ENCODE data around the gene IGF2BP3. TPM values are rescaled to one million over a fixed set of nuclear protein-coding genes. Genes with fewer than 3 reads are reported as not detected.

The IGF2BP3 gene
- polyA plus RNA-seq, 1 donor (not counting 4 experiments of a cell fraction or from before 2014, with no cell fraction given), result 22.3 TPM

- Histone ChIP-seq H3K9me3 (ENCODE audit: control insufficient read depth, low read depth, low read length) (no peaks in the 10 kb centered on the region), H3K27ac (ENCODE audit: control insufficient read depth, insufficient read depth, low read length) (no peak overlapping the region), H2AFZ (ENCODE audit: control insufficient read depth, low read length) (no peak overlapping the region), H3K36me3 (ENCODE audit: control insufficient read depth in 2 of 2, extremely low read depth in 1 of 2, insufficient read depth in 2 of 2, low read length in 2 of 2) (no peaks in the 10 kb centered on the region), H3K4me2 (ENCODE audit: control insufficient read depth, extremely low read depth, insufficient read depth, low read depth, low read length) (no peak overlapping the region), H3K9me1 (ENCODE audit: control insufficient read depth, extremely low read depth, insufficient read depth, low read length) (no peaks in the 10 kb centered on the region), H3K4me1 (ENCODE audit: control insufficient read depth, extremely low read depth, insufficient read depth, low read length) (peaks cover 4% of the 10 kb centered on the region), H3K4me3 (ENCODE audit: control insufficient read depth in 2 of 3, extremely low read depth in 1 of 3, insufficient read depth in 2 of 3, low read depth in 1 of 3, low read length in 3 of 3) (no peak overlapping the region), H3K79me2 (ENCODE audit: control insufficient read depth, insufficient read depth, low read length) (no peaks in the 10 kb centered on the region), H3K27me3 (ENCODE audit: control insufficient read depth, extremely low read depth, insufficient read depth, low read length) (peaks cover 17% of the 10 kb centered on the region), H4K20me1 (ENCODE audit: control insufficient read depth, extremely low read depth, insufficient read depth, low read length) (no peaks in the 10 kb centered on the region), H3K9ac (ENCODE audit: control insufficient read depth, extremely low read depth, insufficient read depth, low read length) (no peak overlapping the region)
- DNase-seq (ENCODE audit: low read depth, low spot score) (no peak), FAIRE-seq (no peak)
- TF ChIP-seq EZH2 (IDR thresholded peaks at IDR 0.05; ENCODE audit: low read length) (no peak), CTCF (optimal IDR thresholded peaks at IDR 0.05 in 1 of 3, IDR thresholded peaks at IDR 0.05 in 1 of 3, conservative IDR thresholded peaks at IDR 0.05 in 1 of 3; ENCODE audit: extremely low read depth in 1 of 3, insufficient read depth in 2 of 3, low read length in 3 of 3) (no peak)
- dilution Hi-C loops (cut with MboI; ENCODE audit: extremely low pct_ligation_motif_present, low sequenced_read_pairs), result no loop called here
Observed at GRCh38 chr7:23482686-23483085, 12.4 kb upstream of the IGF2BP3 start.

GRCh38 chr7:23477962-23478866 lies 7.9 kb upstream of the IGF2BP3 start:
- TF ChIP-seq EZH2 (IDR thresholded peaks at IDR 0.05; ENCODE audit: low read length) (no peak), CTCF (optimal IDR thresholded peaks at IDR 0.05 in 1 of 3, IDR thresholded peaks at IDR 0.05 in 1 of 3, conservative IDR thresholded peaks at IDR 0.05 in 1 of 3; ENCODE audit: extremely low read depth in 1 of 3, insufficient read depth in 2 of 3, low read length in 3 of 3) (no peak)
- dilution Hi-C loops (cut with MboI; ENCODE audit: extremely low pct_ligation_motif_present, low sequenced_read_pairs), result no loop called here
- Histone ChIP-seq H3K27me3 (ENCODE audit: control insufficient read depth, extremely low read depth, insufficient read depth, low read length) (peaks cover 44% of the 10 kb centered on the region), H3K4me1 (ENCODE audit: control insufficient read depth, extremely low read depth, insufficient read depth, low read length) (peaks cover 9% of the 10 kb centered on the region), H3K9me1 (ENCODE audit: control insufficient read depth, extremely low read depth, insufficient read depth, low read length) (no peaks in the 10 kb centered on the region), H3K79me2 (ENCODE audit: control insufficient read depth, insufficient read depth, low read length) (no peaks in the 10 kb centered on the region), H4K20me1 (ENCODE audit: control insufficient read depth, extremely low read depth, insufficient read depth, low read length) (no peaks in the 10 kb centered on the region), H3K9ac (ENCODE audit: control insufficient read depth, extremely low read depth, insufficient read depth, low read length) (no peak overlapping the region), H3K27ac (ENCODE audit: control insufficient read depth, insufficient read depth, low read length) (no peak overlapping the region), H3K36me3 (ENCODE audit: control insufficient read depth in 2 of 2, extremely low read depth in 1 of 2, insufficient read depth in 2 of 2, low read length in 2 of 2) (no peaks in the 10 kb centered on the region), H3K4me2 (ENCODE audit: control insufficient read depth, extremely low read depth, insufficient read depth, low read depth, low read length) (no peak overlapping the region), H2AFZ (ENCODE audit: control insufficient read depth, low read length) (no peak overlapping the region), H3K4me3 (ENCODE audit: control insufficient read depth in 2 of 3, extremely low read depth in 1 of 3, insufficient read depth in 2 of 3, low read depth in 1 of 3, low read length in 3 of 3) (no peak overlapping the region), H3K9me3 (ENCODE audit: control insufficient read depth, low read depth, low read length) (no peaks in the 10 kb centered on the region)
- FAIRE-seq (no peak), DNase-seq (ENCODE audit: low read depth, low spot score) (no peak)

All from keratinocyte (primary cell).